GM10248 (cell line): Measurements from ENCODE around the gene GNAT3.

Experiments used
- CTCF ChIA-PET: fragments of 300-600 bp; sonication (Branson Sonifier 250); formaldehyde crosslinking; extraction: SDS; loops from one replicate; lab custom pipeline; 2021; ENCODE audit warnings: antibody characterized with exemption; lab: Yijun Ruan, JAX
- POLR2A ChIA-PET: fragments of 350-650 bp; sonication (Branson Sonifier 250); formaldehyde crosslinking; extraction: SDS; loops from one replicate; lab custom pipeline; 2020; ENCODE audit warnings: antibody characterized with exemption; lab: Yijun Ruan, JAX
- DNase-seq: peaks from one replicate; pipeline ENCODE4 v3.0.0; 2012; ENCODE audit errors: extremely low spot score
- TF ChIP-seq, protein P1 (sequence below): IDR thresholded peaks from 2 replicates; pipeline ENCODE4 v1.5.1; 2012; ENCODE audit warnings: mild to moderate bottlenecking, low read depth; ENCODE audit errors: extremely low read depth, missing control alignments, control extremely low read depth

Gene GNAT3

GRCh38 chr7:80464211-80464610 is 47.7 kb downstream of the GNAT3 start:
- POLR2A ChIA-PET, result no interaction called here
- TF ChIP-seq, protein P1, sequence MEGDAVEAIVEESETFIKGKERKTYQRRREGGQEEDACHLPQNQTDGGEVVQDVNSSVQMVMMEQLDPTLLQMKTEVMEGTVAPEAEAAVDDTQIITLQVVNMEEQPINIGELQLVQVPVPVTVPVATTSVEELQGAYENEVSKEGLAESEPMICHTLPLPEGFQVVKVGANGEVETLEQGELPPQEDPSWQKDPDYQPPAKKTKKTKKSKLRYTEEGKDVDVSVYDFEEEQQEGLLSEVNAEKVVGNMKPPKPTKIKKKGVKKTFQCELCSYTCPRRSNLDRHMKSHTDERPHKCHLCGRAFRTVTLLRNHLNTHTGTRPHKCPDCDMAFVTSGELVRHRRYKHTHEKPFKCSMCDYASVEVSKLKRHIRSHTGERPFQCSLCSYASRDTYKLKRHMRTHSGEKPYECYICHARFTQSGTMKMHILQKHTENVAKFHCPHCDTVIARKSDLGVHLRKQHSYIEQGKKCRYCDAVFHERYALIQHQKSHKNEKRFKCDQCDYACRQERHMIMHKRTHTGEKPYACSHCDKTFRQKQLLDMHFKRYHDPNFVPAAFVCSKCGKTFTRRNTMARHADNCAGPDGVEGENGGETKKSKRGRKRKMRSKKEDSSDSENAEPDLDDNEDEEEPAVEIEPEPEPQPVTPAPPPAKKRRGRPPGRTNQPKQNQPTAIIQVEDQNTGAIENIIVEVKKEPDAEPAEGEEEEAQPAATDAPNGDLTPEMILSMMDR, result no peak

DNA sequence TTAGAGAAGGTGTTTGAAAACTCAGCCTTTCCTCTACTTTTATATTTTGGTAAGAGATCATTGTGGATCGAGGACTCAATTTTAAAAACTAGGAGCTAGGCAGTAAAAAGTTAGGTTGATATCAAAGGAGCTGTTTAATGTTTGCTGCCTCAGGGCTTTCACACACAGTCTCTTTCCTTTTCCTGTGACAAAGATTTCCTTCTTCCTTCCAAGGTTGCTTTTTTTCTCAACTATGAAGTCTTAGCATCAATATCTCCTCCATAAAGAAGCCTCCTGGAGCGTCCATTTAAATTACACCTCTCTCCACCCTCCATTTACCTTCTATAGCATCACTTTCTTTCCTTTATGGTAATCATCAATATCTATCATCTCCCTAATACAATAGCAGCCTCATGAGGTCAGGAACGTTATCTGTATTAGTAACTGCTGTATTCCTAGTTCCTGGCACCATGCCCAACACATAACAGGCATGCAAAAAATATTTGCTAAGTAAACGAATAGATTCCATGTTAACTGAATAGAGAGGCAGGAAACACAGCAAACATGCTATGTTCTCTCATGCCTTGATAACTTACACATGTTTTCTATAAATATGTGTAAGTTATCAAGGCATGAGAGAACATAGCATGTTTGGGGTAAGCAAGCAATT is 48.5 kb downstream of the GNAT3 start:
- TF ChIP-seq, protein P1, result no peak
- CTCF ChIA-PET, result no interaction called here
- DNase-seq, result no peak
- POLR2A ChIA-PET, result no interaction called here

More at GRCh38 chr7:80464211-80464610, 47.7 kb downstream of the GNAT3 start:
- no peak for DNase-seq
- CTCF ChIA-PET, result no interaction called here

DNA sequence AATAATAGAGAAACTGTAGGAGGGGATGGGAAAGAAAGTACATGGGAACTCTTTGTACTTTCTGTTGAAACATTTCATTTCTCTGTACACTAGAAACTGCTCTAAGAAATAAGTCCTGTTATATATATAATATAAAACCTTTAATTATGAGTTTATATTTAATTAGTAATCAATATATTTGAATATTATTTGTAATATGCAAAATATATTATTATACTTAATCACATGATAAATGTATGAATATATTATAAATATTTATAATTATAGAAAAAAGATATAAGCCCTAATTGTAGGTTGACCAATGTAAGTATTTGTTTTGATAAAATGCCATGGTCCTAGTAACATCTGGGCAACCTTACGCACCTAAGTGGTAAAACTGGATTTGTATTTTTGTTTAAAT is 51.0 kb downstream of the GNAT3 start:
- ChIA-PET CTCF (no interaction called here), POLR2A (no interaction called here)
- TF ChIP-seq, protein P1, result no peak
- DNase-seq, result no peak

- ChIA-PET CTCF (interaction anchor here (1.4 kb wide), 1 partner anchor 14 kb away, joined by 3 read pairs; no protein-coding TSS in a partner anchor), POLR2A (no interaction called here)
- no peak for DNase-seq
- TF ChIP-seq, protein P1, result no peak
Observed at GRCh38 chr7:80459776-80460510, 51.9 kb downstream of the GNAT3 start.

GRCh38 chr7:80458822-80459725 is 52.8 kb downstream of the GNAT3 start:
- POLR2A ChIA-PET, result no interaction called here
- CTCF ChIA-PET, result interaction anchor here (1.4 kb wide), 1 partner anchor 14 kb away, joined by 3 read pairs; no protein-coding TSS in a partner anchor
- TF ChIP-seq, protein P1, result no peak
- no peak for DNase-seq
